Colonic mucosa (tissue), 4 donors: ENCODE results near the gene GLP1R. TPM values are rescaled to one million over a fixed set of nuclear protein-coding genes. Genes with fewer than 3 reads are reported as not detected.

Experiments used
- DNase-seq: peaks from one replicate; pipeline ENCODE4 v3.0.0-alpha.2; 2020
- H3K27ac ChIP-seq: fragments of 200-600 bp; one replicate; pipeline ENCODE4 v1.8.0; 2021
- H3K27me3 ChIP-seq: fragments of 200-600 bp; one replicate; pipeline ENCODE4 v1.8.0; 2021
- H3K36me3 ChIP-seq: fragments of 200-600 bp; one replicate; pipeline ENCODE4 v1.8.0; 2021
- H3K4me1 ChIP-seq: fragments of 200-600 bp; one replicate; pipeline ENCODE4 v1.8.0; 2021; ENCODE audit warnings: mild to moderate bottlenecking
- H3K4me3 ChIP-seq: fragments of 200-600 bp; one replicate; pipeline ENCODE4 v1.8.0; 2021
- H3K9ac ChIP-seq, 2 donors: one replicate each; pipeline ENCODE4 v1.7.0; 2013; ENCODE audit warnings: control low read depth in 2 of 2, low read depth in 2 of 2, low read length in 2 of 2
- H3K9me3 ChIP-seq: fragments of 200-600 bp; one replicate; pipeline ENCODE4 v1.8.0; 2021
- CTCF ChIP-seq: fragments of 200-600 bp; IDR thresholded peaks from one replicate; pipeline ENCODE4 v1.8.0; 2022; ENCODE audit warnings: antibody characterized with exemption, mild to moderate bottlenecking
- intact Hi-C: fragments of 100-400 bp; cut with DNase I; formaldehyde crosslinking; loops from one replicate; pipeline ENCODE4 v1.14.1; 2022
- total RNA-seq, 2 donors: library from RNA; stranded (reverse); fragmentation: NEBNext Ultra II Directional in 1 of 2; extraction: Animal tissue kit (Norgen Biotek cat#: 25700) in 1 of 2; gene quantifications; one replicate each; pipeline ENCODE4 v1.2.1, GENCODE V29; 2021
- donor health status: healthy.
- donor health status: DM: no; HTN: no; CAD: no.
- donor health status: DM: no; HTN: no; CAD: no.

GLP1R gene
- total RNA-seq, 2 donors from 2014 or later = not detected

- H3K27me3 ChIP-seq = no peaks in the 10 kb centered on the region
- no peak for DNase-seq
- H3K4me3 ChIP-seq = no peak overlapping the region
- H3K27ac ChIP-seq = no peak overlapping the region
- H3K36me3 ChIP-seq = no peaks in the 10 kb centered on the region
- no peaks in the 10 kb centered on the region for H3K9me3 ChIP-seq
- TF ChIP-seq CTCF = no peak
- intact Hi-C loops = no loop called here
- H3K4me1 ChIP-seq = no peaks in the 10 kb centered on the region
- H3K9ac ChIP-seq = no peak overlapping the region
Measured at GRCh38 chr6:39055661-39056060, 7.1 kb downstream of the GLP1R start.

GRCh38 chr6:39056191-39056590 lies 7.6 kb downstream of the GLP1R start:
- no peak for TF ChIP-seq CTCF
- no peaks in the 10 kb centered on the region for H3K27me3 ChIP-seq

GRCh38 chr6:39056681-39057080 lies 8.1 kb downstream of the GLP1R start:
- no peaks in the 10 kb centered on the region for H3K36me3 ChIP-seq
- intact Hi-C loops = no loop called here
- no peak for TF ChIP-seq CTCF
- no peaks in the 10 kb centered on the region for H3K9me3 ChIP-seq
- H3K27me3 ChIP-seq = no peaks in the 10 kb centered on the region
- H3K4me1 ChIP-seq = no peaks in the 10 kb centered on the region
- DNase-seq = no peak
- H3K27ac ChIP-seq = no peak overlapping the region
- H3K9ac ChIP-seq = no peak overlapping the region
- H3K4me3 ChIP-seq = no peak overlapping the region

More at GRCh38 chr6:39056191-39056590, 7.6 kb downstream of the GLP1R start:
- no peak overlapping the region for H3K4me3 ChIP-seq
- no peak for DNase-seq
- no peak overlapping the region for H3K27ac ChIP-seq
- intact Hi-C loops = no loop called here
- H3K9me3 ChIP-seq = no peaks in the 10 kb centered on the region
- no peaks in the 10 kb centered on the region for H3K36me3 ChIP-seq
- no peaks in the 10 kb centered on the region for H3K4me1 ChIP-seq
- no peak overlapping the region for H3K9ac ChIP-seq

GRCh38 chr6:39057251-39058155 lies 8.9 kb downstream of the GLP1R start:
- H3K4me1 ChIP-seq = no peaks in the 10 kb centered on the region
- H3K27ac ChIP-seq = no peak overlapping the region
- TF ChIP-seq CTCF = no peak
- DNase-seq = no peak
- intact Hi-C loops = no loop called here
- H3K9me3 ChIP-seq = no peaks in the 10 kb centered on the region
- no peak overlapping the region for H3K4me3 ChIP-seq
- H3K36me3 ChIP-seq = no peaks in the 10 kb centered on the region
- no peak overlapping the region for H3K9ac ChIP-seq
- peaks cover 3% of the 10 kb centered on the region for H3K27me3 ChIP-seq

- H3K9ac ChIP-seq = no peak overlapping the region
- H3K4me3 ChIP-seq = no peak overlapping the region
- DNase-seq = no peak
- H3K9me3 ChIP-seq = no peaks in the 10 kb centered on the region
- H3K27me3 ChIP-seq = peaks cover 3% of the 10 kb centered on the region
- no peak overlapping the region for H3K27ac ChIP-seq
- intact Hi-C loops = no loop called here
- H3K4me1 ChIP-seq = no peaks in the 10 kb centered on the region
- TF ChIP-seq CTCF = no peak
- H3K36me3 ChIP-seq = no peaks in the 10 kb centered on the region
Measured at GRCh38 chr6:39058471-39059147, 10.0 kb downstream of the GLP1R start.
